Uterus (tissue), 2 donors: Measurements from ENCODE around the gene GLRA1.

Experiments
- POLR2A ChIP-seq, 2 donors: fragments of 450-650 bp; IDR thresholded peaks; one replicate each; pipeline ENCODE4 v1.6.1; 2016; ENCODE audit warnings: antibody characterized with exemption in 2 of 2, mild to moderate bottlenecking in 1 of 2, moderate library complexity in 1 of 2
- TF ChIP-seq, protein P1 (sequence below), 4 experiments: fragments of 200-600 bp in 2 of 4; fragments of 450-650 bp in 2 of 4; sonication (generic) in 2 of 4; IDR thresholded peaks; one replicate each; pipeline ENCODE4 v1.5.1; 2016 to 2019; ENCODE audit warnings: antibody characterized with exemption in 4 of 4, mild to moderate bottlenecking in 2 of 4, moderate library complexity in 1 of 4

GRCh38 chr5:151958111-151958510 lies 33.5 kb upstream of the GLRA1 start:
- TF ChIP-seq, protein P1, sequence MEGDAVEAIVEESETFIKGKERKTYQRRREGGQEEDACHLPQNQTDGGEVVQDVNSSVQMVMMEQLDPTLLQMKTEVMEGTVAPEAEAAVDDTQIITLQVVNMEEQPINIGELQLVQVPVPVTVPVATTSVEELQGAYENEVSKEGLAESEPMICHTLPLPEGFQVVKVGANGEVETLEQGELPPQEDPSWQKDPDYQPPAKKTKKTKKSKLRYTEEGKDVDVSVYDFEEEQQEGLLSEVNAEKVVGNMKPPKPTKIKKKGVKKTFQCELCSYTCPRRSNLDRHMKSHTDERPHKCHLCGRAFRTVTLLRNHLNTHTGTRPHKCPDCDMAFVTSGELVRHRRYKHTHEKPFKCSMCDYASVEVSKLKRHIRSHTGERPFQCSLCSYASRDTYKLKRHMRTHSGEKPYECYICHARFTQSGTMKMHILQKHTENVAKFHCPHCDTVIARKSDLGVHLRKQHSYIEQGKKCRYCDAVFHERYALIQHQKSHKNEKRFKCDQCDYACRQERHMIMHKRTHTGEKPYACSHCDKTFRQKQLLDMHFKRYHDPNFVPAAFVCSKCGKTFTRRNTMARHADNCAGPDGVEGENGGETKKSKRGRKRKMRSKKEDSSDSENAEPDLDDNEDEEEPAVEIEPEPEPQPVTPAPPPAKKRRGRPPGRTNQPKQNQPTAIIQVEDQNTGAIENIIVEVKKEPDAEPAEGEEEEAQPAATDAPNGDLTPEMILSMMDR (IDR thresholded peaks at IDR 0.05): no peak
- TF ChIP-seq POLR2A (IDR thresholded peaks at IDR 0.05): no peak
